Suppressor macrophage treated with lipopolysaccharide for 1 hour (primary cell): ENCODE results near the gene CAND1.
"Not testable (repeated sequence)": the region's sequence is repeated elsewhere in the genome, so short reads cannot be mapped to it uniquely, and the experiment has no call there.

Experiments used
- DNase-seq, 3 donors: peaks; one replicate each; pipeline ENCODE4 v3.0.0-alpha.2; 2020 to 2022

Gene CAND1

DNA sequence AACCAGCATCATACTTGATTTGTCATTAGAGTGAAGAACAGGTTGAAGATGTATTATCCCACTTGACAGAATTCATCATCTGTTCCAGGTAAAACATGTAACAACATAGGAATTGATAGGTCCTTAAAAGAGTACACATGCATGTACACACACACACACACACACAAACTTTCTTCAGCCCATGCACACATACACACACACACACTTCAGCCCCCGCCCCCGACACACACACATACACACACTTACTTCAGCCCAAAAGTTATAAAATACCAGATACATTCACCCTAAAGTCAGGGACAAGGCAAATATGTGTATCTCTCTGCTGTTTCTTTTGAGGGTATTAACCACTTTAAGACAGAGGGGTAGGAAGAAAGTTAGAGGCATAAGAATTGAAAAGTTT, 15.4 kb downstream of the CAND1 start:
- DNase-seq = no peak

DNA sequence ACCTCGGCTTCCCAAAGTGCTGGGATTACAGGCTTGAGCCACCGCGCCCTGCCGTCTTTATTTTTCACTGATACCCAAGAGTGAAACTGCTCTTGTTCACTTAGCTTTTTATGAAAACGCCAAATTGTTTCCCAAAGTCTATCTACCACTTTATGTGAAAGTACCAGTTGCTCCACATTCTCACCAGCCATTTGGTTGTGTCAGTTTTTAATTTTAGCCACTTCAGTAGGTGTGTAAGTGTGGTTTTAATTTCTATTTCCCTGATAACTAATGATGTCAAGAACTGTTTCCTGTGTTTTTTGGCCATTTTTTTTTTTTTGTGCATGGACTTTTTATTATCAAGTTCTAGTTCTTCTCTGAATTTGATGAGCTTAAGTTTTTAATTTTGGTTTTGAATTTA, 17.1 kb downstream of the CAND1 start:
- no peak for DNase-seq

DNA sequence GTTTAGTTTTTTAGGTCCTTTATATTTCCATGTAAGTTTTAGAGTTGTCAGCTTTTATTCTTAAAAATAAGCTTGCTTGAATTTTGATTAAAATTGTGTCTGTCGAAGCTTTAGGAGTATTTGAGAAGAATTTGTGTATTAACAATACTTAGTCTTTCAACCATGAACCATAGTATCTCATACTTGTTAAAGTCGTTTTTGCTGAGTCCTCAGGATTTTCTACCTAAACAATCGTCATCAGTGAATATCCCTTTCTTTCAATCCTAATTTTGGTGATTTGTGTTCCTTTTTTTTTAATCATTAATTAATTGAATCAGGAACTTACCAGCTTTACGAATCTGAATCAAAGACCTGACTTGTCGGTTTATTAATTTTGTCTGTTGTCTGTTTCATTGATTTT, 18.2 kb downstream of the CAND1 start:
- no peak for DNase-seq

DNA sequence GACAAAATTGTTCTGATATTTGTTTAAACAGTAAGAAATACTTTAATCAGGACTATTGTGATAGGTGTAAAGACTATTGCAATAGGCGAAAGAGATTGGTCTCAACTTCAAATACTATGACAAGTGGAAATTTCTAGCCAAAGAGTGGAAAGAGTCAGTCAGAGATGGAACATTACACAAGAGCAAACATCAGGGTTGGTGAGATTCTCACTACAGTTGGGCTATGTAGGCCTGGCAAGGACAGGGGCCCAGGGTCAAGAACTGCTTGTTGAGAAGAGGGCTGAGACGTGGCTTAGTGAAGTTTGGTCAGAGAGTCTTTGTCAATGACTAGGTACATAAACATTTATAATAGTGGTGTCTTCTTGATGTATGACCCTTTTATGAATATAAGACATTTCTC, 19.4 kb downstream of the CAND1 start:
- DNase-seq = no peak

DNA sequence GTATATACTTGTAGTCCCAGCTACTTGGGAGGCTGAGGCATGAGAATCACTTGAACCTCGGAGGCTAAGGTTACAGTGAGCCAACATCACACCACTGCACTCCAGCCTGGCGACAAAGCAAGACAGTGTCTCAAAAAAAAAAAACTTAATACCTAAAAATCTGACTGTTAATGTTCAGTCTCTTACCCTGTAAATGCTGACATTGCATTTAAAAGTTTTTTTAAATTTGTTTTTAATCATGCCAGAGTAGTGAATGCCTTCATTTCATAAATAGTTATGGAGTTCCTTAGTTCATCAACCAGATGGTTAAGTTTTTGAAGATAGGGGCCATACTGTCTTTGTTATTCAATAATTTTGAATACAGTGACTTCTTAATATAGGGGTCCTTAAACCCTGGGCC, 21.2 kb downstream of the CAND1 start:
- DNase-seq = no peak

DNA sequence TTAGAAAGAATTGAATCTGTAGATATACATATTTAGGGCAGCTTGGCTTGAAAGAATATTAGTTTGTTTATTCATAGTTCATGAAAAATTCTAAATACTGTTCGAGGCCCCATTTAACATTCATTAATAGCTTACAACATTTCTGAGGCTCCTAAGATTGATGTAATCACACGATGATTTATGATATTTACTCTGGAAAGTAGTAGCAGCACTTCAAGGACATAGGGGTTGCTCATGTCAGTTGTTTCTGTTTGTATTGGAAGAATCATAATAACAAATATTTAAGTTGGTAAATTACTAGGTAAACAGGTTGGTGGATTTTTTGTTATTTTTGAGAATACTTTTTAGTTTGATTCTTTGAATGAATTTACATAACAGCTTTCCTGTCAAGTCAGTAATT, 30.4 kb downstream of the CAND1 start:
- DNase-seq = no peak

DNA sequence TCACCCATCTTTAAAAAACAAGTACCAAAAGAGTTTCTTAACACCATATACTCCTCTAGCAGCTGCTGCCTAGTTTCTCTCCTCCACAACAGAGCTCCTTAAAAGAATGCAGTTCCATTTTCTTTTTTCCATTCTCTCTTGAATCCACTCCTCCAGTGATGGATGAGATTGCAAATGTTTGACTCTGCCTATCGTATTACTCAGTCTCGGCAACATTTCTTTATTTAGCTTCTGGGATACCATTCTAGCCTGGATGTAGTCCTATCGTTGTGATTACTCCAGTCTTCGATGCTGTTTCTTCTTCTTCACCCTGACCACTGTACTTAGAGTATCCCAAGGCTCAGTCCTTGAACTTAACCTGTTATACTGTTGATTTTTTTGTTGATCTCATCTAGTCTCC, 30.8 kb downstream of the CAND1 start:
- no peak for DNase-seq

DNA sequence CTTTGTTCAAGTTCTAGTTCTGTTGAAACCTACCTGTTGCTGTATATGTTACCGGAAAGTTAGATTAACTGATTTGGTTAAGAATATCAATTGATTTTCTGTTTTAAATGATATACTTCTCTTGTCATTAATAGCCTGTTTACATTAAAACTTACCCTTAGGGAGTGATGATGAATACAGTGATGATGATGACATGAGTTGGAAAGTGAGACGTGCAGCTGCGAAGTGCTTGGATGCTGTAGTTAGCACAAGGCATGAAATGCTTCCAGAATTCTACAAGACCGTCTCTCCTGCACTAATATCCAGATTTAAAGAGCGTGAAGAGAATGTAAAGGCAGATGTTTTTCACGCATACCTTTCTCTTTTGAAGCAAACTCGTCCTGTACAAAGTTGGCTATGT, 33.0 kb downstream of the CAND1 start:
- DNase-seq = no peak

DNA sequence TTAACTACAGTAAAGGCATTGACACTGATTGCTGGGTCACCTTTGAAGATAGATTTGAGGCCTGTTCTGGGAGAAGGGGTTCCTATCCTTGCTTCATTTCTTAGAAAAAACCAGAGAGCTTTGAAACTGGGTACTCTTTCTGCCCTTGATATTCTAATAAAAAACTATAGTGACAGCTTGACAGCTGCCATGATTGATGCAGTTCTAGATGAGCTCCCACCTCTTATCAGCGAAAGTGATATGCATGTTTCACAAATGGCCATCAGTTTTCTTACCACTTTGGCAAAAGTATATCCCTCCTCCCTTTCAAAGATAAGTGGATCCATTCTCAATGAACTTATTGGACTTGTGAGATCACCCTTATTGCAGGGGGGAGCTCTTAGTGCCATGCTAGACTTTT, 36.4 kb downstream of the CAND1 start:
- no peak for DNase-seq

DNA sequence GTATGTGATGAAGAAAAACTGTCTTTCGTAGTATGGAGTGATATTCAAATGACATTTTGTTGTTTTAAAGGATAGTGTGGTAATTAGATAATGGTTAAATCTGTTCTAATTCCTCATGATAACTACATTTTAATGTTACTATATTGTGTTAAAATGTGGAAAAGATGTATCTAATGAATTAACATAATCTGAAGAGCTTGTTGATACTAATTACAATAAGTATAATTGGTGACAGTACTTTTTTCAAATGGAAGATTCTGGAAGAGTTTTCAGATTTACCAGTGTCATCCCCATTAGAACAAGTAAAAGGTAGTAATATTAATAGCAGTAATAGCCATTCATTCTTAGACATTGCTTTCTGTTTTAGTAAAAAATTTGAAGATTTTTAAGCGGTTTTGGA, 37.6 kb downstream of the CAND1 start:
- DNase-seq = no peak

DNA sequence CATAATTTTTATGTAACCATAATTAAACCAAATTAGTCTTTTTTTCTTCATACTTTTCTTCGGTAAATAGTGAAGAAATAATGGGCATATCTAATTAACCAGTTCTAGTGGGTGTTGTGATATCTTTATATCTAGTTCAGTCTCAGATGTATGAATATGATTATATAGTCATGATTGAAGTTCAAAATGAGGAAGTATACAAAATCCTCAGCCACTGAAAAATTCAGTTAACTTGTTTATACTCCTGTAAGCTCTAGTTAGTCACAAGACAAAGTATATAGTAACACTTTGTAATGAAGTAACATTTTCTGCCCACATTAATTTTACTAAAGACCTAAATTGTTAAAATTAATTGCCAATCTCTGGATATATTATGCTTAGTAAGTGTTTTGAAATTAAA, 46.5 kb downstream of the CAND1 start:
- DNase-seq = peak in 2 of 3 donors; percentile 12 to 24

DNA sequence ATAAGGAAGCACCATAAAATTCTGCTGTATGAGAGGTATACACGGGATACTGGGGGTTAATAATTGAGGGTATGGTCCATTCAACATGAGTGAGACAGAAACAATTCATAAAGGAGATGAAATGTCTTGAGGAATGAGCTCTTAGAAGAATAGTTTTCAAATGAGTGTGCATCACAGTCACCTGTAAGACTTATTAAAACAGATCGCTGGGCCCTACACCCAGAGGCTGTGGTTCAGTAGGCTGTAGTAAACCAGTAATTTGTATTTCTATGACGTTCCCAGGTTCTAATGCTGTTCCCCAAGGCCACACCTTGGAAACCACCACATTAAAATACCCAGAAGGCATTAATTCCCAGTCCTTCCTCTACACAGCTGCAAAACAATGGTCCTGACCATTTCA, 49.6 kb downstream of the CAND1 start:
- no peak for DNase-seq

DNA sequence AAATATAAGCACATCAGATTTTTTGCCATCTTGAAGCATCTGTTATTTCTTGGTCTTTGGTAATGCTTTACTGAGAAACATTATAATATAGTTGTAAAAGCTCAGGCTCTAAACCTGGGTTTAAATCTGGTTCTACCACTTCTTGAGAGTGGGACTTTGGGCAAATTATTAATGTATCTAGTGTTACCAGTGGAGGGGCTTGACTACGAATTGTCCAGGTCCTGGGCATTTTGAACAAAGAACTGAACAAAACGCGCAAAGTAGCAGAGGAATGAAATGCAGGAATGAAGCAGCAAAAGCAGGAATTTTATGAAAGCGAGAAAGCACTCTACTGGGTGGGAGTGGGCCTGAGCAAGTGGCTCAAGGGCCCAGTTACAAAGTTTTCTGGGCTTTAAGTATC, 50.8 kb downstream of the CAND1 start:
- DNase-seq = no peak

DNA sequence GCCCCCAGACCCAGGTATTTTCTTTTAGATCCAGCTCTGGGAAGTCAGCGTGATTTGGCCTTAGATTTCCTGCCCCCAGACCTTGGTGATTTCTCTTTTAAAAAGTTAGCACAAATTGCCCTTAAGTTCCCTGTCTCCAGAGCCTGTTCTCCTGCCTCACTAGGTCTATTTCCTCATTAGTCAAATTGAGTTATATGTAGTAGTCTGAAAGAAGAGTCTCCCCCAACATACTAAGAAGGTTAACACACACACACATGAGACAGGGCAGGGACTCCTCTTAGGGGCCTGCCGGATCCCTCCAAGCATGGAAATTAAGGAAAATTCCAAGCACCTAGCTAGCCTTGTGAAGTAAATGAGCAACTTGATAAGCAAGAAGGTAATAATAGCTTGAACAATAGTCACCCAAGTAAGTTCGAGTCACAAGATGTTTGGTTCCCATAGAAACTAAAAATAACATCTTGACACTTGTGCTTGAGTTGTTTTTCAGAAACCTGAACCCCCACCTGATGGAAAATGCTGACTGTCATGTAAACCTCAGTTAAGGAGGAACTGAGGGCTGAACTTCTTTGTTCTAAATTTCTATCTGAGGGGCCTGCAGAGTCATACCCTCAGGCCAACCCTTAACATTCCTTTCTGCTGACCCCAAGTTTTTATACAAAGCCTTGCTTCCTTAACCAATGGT, 51.6 kb downstream of the CAND1 start:
- no peak for DNase-seq

DNA sequence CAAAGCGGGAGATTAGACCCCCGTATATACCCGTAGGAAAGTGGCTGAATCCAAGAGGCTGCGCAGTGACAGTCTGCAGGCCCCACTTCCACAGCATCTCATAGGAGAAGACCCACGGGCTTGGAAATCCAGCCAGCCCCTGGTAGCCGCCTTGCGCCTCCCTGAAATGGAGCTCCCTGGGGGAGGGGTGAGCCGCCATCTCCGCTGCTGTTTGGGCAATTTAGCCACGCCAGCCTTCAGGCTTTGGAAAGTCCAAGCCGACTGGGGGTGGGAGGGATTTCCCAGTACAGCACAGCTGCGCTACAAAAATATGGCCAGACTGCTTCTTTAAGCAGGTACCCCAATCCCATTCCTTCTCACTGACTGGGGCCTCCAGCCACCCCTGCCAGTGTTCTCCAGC, 53.4 kb downstream of the CAND1 start:
- no peak for DNase-seq

DNA sequence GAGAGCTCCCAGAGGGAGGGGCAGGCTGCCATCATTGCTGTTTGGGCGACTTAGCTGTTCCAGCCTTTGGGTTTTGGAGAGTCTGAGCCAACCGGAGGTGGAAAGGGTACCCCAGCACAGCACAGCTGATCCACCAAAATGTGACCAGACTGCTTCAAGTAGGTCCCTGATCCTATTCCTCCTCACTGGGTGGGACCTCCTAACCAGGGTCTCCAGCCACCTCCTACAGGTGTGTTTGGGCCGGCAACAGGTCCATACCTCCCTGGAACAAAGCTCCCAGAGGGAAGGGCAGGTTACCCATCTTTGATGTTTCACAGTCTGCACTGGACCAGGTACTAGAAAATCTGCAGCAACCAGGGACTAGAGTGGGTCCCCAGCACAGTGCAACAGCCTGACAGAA, 53.8 kb downstream of the CAND1 start:
- no peak for DNase-seq

DNA sequence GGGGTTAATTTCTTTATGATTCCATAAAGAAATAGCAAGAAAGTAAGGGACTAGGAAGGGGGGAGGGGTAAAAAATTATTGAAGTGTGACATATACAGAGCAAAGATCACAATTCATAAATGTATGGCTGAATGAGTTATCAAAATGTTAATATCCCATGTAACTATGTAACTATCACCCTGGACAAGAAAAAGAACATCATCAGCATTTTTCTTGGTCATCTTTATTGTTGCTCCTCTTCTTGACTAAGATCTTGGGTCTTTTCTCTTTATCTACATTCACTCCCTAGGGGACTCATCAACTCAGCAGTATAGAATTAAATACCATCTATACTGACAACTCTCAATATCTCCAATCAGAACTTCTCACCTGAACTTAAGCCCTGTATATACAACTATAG, 57.5 kb downstream of the CAND1 start:
- DNase-seq = no peak

DNA sequence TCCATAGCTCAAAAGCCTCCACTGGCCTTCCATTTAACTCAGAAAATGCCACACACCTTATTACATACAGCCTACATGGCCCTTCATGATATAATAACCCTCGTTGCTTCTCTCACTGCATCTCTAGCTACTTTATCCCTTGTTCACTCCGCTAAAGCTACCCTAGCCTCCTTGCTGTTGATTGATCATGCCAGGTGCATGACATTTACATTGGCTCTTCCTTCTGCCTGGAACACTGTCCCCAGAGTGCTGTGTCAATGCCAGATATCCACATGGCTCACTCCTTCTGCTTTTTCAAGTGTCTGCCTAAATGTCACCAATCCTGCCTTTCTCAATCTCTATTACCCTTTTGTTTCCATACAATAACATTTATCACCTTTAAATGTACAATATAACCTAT, 58.3 kb downstream of the CAND1 start:
- no peak for DNase-seq

DNA sequence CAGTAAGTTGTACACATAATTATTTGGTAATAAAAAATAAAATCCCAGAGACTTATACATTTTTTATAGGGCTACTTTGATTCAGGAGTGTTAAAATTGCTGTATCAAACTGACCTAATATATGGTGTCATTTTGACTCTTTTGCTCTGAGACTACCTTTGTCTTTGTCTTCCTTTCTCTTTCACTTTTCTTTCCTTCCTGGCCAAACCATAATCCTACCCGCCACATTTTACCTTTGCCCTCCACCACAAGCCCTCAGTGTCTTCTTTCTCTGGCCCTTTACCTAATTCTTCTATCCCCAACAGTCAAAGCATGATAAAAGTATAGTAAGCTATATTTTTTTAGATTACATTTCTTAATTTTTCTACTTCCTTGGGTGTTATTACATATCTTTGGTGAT, 62.0 kb downstream of the CAND1 start:
- no peak for DNase-seq

DNA sequence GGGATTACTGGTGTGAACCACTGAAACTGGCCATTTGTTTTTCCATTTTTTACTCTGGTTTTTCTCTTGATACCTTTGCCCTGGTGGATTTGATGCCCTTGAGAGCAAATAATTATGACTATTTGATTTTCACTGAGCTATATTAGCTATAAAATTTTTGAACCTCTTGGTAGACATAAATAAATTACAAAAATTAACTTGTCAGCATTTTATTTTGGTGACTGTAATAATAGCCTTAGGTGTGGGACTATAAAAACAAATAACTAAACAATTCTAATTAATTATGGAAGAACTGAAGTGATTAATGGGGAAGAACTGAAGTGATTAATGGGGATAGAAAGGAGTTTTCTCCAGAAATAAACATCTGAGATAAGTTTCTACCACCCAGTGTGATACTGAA, 62.7 kb downstream of the CAND1 start:
- no peak for DNase-seq

DNA sequence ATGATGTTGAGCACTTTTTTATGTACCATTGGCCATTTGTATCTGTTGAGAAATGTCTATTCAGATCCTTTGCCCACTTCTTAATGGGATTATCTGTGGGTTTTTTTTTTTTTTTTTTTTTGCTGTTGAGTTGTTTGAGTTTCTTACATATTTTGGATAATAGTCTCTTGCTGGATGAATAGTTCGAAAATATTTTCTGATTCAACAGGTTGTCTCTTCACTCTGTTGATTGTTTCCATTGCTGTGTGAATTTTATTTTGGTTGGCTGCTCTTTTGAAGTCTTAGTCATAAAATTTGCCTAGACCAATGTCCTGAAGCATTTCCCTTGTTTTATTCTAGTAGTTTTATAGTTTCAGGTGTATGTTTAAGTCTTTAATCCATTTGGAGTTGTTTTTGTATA, 64.5 kb downstream of the CAND1 start:
- no peak for DNase-seq

DNA sequence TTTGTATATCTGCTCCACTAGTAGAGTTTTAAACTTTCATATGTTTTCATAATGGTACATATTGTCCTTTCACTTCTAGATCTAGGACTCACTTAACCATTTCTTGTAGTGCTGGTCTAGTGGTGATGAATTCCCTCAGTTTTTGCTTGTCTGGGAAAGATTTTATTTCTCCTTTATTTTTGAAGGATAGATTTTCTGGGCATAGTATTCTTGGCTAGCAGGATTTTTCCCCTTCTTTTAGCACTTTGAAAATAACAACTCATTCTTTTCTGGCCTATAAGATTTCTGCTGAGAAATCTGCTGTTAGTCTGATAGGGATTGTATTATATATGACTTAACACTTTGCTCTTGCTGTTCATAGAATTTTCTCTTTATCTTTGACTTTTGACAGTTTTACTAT, 69.3 kb downstream of the CAND1 start:
- no peak for DNase-seq

DNA sequence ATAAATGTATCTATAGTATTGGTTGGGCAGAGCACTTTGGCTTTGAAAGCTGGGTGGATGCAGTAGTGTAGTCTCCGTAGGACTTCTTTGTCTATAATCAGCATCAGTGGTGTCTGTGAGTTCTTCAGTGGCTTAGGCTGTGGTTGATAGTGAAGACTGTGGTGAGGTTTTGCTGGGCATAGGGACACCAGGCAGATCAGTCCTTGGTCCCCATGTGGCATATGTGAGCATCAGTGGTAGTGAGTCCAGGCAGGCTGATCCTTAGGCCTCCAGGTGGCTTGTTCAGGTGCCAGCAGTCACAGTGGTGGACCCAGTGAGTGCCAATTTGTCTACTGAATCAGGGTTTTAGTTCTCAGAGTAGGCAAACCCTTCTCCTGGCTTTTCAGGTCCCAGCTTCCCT, 70.4 kb downstream of the CAND1 start:
- no peak for DNase-seq

DNA sequence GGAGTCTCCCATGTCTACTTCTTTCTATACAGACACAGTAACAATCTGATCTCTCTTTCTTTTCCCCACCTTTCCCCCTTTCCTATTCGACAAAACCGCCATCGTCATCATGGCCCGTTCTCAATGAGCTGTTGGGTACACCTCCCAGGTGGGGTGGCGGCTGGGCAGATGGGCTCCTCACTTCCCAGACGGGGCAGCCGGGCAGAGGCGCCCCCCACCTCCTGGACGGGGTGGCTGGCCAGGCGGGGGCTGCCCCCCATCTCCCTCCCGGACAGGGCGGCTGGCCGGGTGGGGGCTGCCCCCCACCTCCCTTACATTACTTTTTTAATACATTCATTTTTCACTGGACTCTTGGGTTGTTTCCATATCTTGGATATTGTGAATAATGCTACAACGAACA, 71.9 kb downstream of the CAND1 start:
- DNase-seq = not testable (repeated sequence)

DNA sequence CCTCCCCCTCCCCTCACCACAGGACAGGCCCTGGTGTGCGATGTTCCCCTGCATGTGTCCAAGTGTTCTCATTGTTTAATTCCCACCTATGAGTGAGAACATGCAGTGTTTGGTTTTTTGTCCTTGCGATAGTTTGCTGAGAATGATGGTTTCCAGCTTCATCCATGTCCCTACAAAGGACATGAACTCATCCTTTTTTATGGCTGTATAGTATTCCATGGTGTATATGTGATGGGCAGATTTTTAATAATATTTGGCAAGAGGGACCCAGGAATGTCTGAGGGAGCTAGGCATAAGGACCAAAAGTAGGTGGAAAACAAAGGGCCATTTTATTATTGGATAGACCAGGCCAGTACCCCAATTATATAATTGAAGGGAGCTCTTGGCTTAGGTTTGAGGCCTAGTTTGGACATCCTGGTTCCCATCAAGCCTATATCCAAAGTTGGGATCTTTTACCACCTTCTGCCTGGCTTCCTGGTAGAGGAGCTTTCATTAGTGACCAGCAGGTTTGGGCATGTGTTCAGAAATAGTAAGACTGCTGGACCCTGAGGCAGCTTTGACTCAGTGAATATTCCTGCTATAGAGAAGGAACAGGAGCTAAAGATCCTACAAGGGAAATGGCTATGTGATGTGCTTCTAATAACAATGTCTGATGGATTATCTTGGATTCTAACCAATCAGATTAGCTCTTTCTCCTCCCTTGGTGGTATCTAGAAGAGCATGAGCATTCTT, 76.0 kb downstream of the CAND1 start:
- no peak for DNase-seq
